Esophagus squamous epithelium (tissue), 5 donors: ENCODE results near the gene DTWD2. TPM values are rescaled to one million over a fixed set of nuclear protein-coding genes. Genes with fewer than 3 reads are reported as not detected.

Experiments used
- DNase-seq: peaks from one replicate; lab custom pipeline; 2025; lab: John Stamatoyannopoulos, UW
- H3K27ac ChIP-seq, 4 donors: fragments of 200-600 bp; sonication (generic); one replicate each; pipeline ENCODE4 v1.5.1; 2016 to 2019; ENCODE audit warnings: mild to moderate bottlenecking in 1 of 4
- H3K27me3 ChIP-seq, 4 donors: fragments of 200-600 bp; sonication (generic); 1 replicate in 3 of 4; 2 replicates in 1 of 4; pipeline versions ENCODE4 v1.5.1 to v1.6.0; 2017 to 2021; ENCODE audit warnings: antibody characterized with exemption in 1 of 4
- H3K36me3 ChIP-seq, 3 donors: fragments of 200-600 bp; sonication (generic); one replicate each; pipeline ENCODE4 v1.5.1; 2016 to 2019
- H3K4me1 ChIP-seq, 3 donors: fragments of 200-600 bp; sonication (generic); one replicate each; pipeline ENCODE4 v1.5.1; 2017 to 2019
- H3K4me3 ChIP-seq, 4 donors: fragments of 200-600 bp; sonication (generic); 1 replicate in 3 of 4; 2 replicates in 1 of 4; pipeline ENCODE4 v1.5.1; 2016 to 2019; ENCODE audit warnings: mild to moderate bottlenecking in 2 of 4, moderate library complexity in 1 of 4
- H3K9me3 ChIP-seq, 3 donors: fragments of 200-600 bp; sonication (generic); one replicate each; pipeline ENCODE4 v1.5.1; 2016 to 2019
- CTCF ChIP-seq, 6 experiments: fragments of 450-650 bp in 4 of 6; fragments of 200-600 bp in 2 of 6; sonication (generic) in 2 of 6; IDR thresholded peaks; one replicate each; pipeline ENCODE4 v1.5.1; 2016 to 2019; ENCODE audit warnings: antibody characterized with exemption in 6 of 6, mild to moderate bottlenecking in 4 of 6, moderate library complexity in 4 of 6
- POLR2A ChIP-seq, 4 donors: fragments of 450-650 bp; IDR thresholded peaks; one replicate each; pipeline ENCODE4 v1.6.1; 2017; ENCODE audit warnings: antibody characterized with exemption in 4 of 4, mild to moderate bottlenecking in 4 of 4, moderate library complexity in 3 of 4
- WGBS, 2 donors: methylation state at CpG; one replicate each; pipeline ENCODE4 v1.1.5; 2018; 5-methylcytosine and 5-hydroxymethylcytosine counted together
- intact Hi-C: fragments of 100-400 bp; cut with DNase I; formaldehyde crosslinking; loops from one replicate; pipeline ENCODE4 v1.15.0; 2022
- total RNA-seq, 4 donors: library from RNA; depleted of rRNA; stranded (reverse); fragments of >200 nt; gene quantifications; one replicate each; pipeline ENCODE4 v1.1.0, GENCODE V29; 2016
- donor health status: DM: yes; HTN: yes; CAD: no.

DTWD2 gene
- total RNA-seq, 4 donors from 2014 or later: 7.4 to 11.5 (median 9.9) TPM

- Histone ChIP-seq H3K36me3 (no peaks in the 10 kb centered on the region), H3K4me3 (no peak overlapping the region), H3K27ac (no peak overlapping the region), H3K4me1 (no peaks in the 10 kb centered on the region), H3K27me3 (no peaks in the 10 kb centered on the region), H3K9me3 (no peaks in the 10 kb centered on the region)
- intact Hi-C loops: no loop called here
- DNase-seq: no peak
- TF ChIP-seq CTCF (IDR thresholded peaks at IDR 0.05) (no peak), POLR2A (IDR thresholded peaks at IDR 0.05) (no peak)
These were observed 81.4 kb downstream of the DTWD2 start for GRCh38 chr5:118906947-118907346.

- no peak for DNase-seq
- no peaks in the 10 kb centered on the region for H3K36me3 ChIP-seq
- no peak overlapping the region for H3K27ac ChIP-seq
- intact Hi-C loops: no loop called here
- 90 to 93% methylated on average over 1 of the region's 1 CpG for WGBS, 2 donors
- H3K9me3 ChIP-seq: no peaks in the 10 kb centered on the region
- no peak for TF ChIP-seq POLR2A (IDR thresholded peaks at IDR 0.05)
- TF ChIP-seq CTCF (IDR thresholded peaks at IDR 0.05): no peak
- no peaks in the 10 kb centered on the region for H3K27me3 ChIP-seq
- no peaks in the 10 kb centered on the region for H3K4me1 ChIP-seq
- H3K4me3 ChIP-seq: no peak overlapping the region
These were observed 83.2 kb downstream of the DTWD2 start for GRCh38 chr5:118905196-118905595.

- DNase-seq: no peak
- no peak overlapping the region for H3K4me3 ChIP-seq
- H3K36me3 ChIP-seq: no peaks in the 10 kb centered on the region
- intact Hi-C loops: no loop called here
- no peaks in the 10 kb centered on the region for H3K27me3 ChIP-seq
- no peaks in the 10 kb centered on the region for H3K9me3 ChIP-seq
- no peaks in the 10 kb centered on the region for H3K4me1 ChIP-seq
- TF ChIP-seq POLR2A (IDR thresholded peaks at IDR 0.05) (no peak), CTCF (IDR thresholded peaks at IDR 0.05) (no peak)
- no peak overlapping the region for H3K27ac ChIP-seq
These were observed 85.5 kb downstream of the DTWD2 start for GRCh38 chr5:118902656-118903438.

GRCh38 chr5:118894709-118895108 lies 93.6 kb downstream of the DTWD2 start:
- DNase-seq: no peak
- intact Hi-C loops: no loop called here
- Histone ChIP-seq H3K36me3 (no peaks in the 10 kb centered on the region), H3K9me3 (no peaks in the 10 kb centered on the region), H3K4me3 (no peak overlapping the region), H3K27ac (no peak overlapping the region), H3K27me3 (no peaks in the 10 kb centered on the region), H3K4me1 (no peaks in the 10 kb centered on the region)
- TF ChIP-seq CTCF (IDR thresholded peaks at IDR 0.05): no peak
- TF ChIP-seq POLR2A (IDR thresholded peaks at IDR 0.05): no peak
- 44 to 58% methylated on average over 1 of the region's 1 CpG for WGBS, 2 donors

- Histone ChIP-seq H3K27ac (no peak overlapping the region), H3K27me3 (no peaks in the 10 kb centered on the region), H3K4me1 (no peaks in the 10 kb centered on the region), H3K9me3 (no peaks in the 10 kb centered on the region), H3K36me3 (no peaks in the 10 kb centered on the region), H3K4me3 (no peak overlapping the region)
- no peak for DNase-seq
- 67 to 84% methylated on average over 2 of the region's 2 CpGs for WGBS, 2 donors
- intact Hi-C loops: no loop called here
- no peak for TF ChIP-seq POLR2A (IDR thresholded peaks at IDR 0.05)
These were observed 97.1 kb downstream of the DTWD2 start for GRCh38 chr5:118891252-118891651.
